Stimulated activated CD4-positive, alpha-beta T cell treated with anti-CD3 and anti-CD28 coated beads, Interleukin-2, amount 100 ng/mL, for 48 hours (primary cell): ENCODE measurements around the gene DHRS4L2.
"Not testable (repeated sequence)": the region's sequence is repeated elsewhere in the genome, so short reads cannot be mapped to it uniquely, and the experiment has no call there.

Experiments used
- DNase-seq, 2 donors: peaks; one replicate each; pipeline ENCODE4 v3.0.0-alpha.2; 2020

Gene DHRS4L2

GRCh38 chr14:23988607-23989363 lies at the start of gene DHRS4L2:
Gene DHRS4L2, plus strand, starts transcription at chr14:23988929. Its CDS starts 19 bp downstream, at chr14:23988948.
- peak; percentile 79 to 81 for DNase-seq

- no peak for DNase-seq
Observed at GRCh38 chr14:23939607-23940326, 49.0 kb upstream of the DHRS4L2 start.

GRCh38 chr14:23941230-23941629 lies 47.5 kb upstream of the DHRS4L2 start:
- no peak for DNase-seq

GRCh38 chr14:23941669-23942068 lies 47.1 kb upstream of the DHRS4L2 start:
- DNase-seq, result no peak

- DNase-seq, result no peak
Observed at GRCh38 chr14:23942587-23942986, 46.1 kb upstream of the DHRS4L2 start.

GRCh38 chr14:23949069-23949468 lies 39.7 kb upstream of the DHRS4L2 start:
- not testable (repeated sequence) for DNase-seq

GRCh38 chr14:23950411-23951135 lies 38.2 kb upstream of the DHRS4L2 start:
- no peak for DNase-seq

- not testable (repeated sequence) for DNase-seq
Observed at GRCh38 chr14:23951136-23951466, 37.6 kb upstream of the DHRS4L2 start.

GRCh38 chr14:23951590-23952201 lies 37.0 kb upstream of the DHRS4L2 start:
- no peak for DNase-seq

GRCh38 chr14:23953116-23953463 lies 35.6 kb upstream of the DHRS4L2 start:
- not testable (repeated sequence) for DNase-seq

GRCh38 chr14:23953464-23954278 lies 35.1 kb upstream of the DHRS4L2 start, which contains the start of gene DHRS4:
Gene DHRS4, plus strand, starts transcription at chr14:23953770. Its CDS starts 19 bp downstream, at chr14:23953789.
- DNase-seq, result peak; percentile 75 to 78

GRCh38 chr14:23954279-23954614 lies 34.5 kb upstream of the DHRS4L2 start:
- not testable (repeated sequence) for DNase-seq

- DNase-seq, result not testable (repeated sequence)
Observed at GRCh38 chr14:23954965-23955364, 33.8 kb upstream of the DHRS4L2 start.

- DNase-seq, result not testable (repeated sequence)
Observed at GRCh38 chr14:23955811-23956210, 32.9 kb upstream of the DHRS4L2 start.

- DNase-seq, result not testable (repeated sequence)
Observed at GRCh38 chr14:23957913-23958569, 30.7 kb upstream of the DHRS4L2 start.

- not testable (repeated sequence) for DNase-seq
Observed at GRCh38 chr14:23960899-23961298, 27.8 kb upstream of the DHRS4L2 start.

- DNase-seq, result not testable (repeated sequence)
Observed at GRCh38 chr14:23961704-23962103, 27.0 kb upstream of the DHRS4L2 start.

GRCh38 chr14:23969130-23969480 lies 19.6 kb upstream of the DHRS4L2 start:
- DNase-seq, result not testable (repeated sequence)

- DNase-seq, result peak; percentile 63 to 67
Observed at GRCh38 chr14:23969481-23970282, 19.0 kb upstream of the DHRS4L2 start.

- DNase-seq, result not testable (repeated sequence)
Observed at GRCh38 chr14:23970283-23970659, 18.5 kb upstream of the DHRS4L2 start.

- DNase-seq, result not testable (repeated sequence)
Observed at GRCh38 chr14:23973178-23973577, 15.6 kb upstream of the DHRS4L2 start.
